Left lung (tissue), 10 donors: Measurements from ENCODE around the gene AGTR1. TPM values are rescaled to one million over a fixed set of nuclear protein-coding genes. Genes with fewer than 3 reads are reported as not detected.

ENCODE experiments used
- ATAC-seq: fragments of 200-7000 bp; cut with Tn5 transposase; one replicate; pipeline ENCODE4 v1.9.1; 2020; ENCODE audit warnings: moderate library complexity
- DNase-seq, 4 donors: peaks; one replicate each; pipeline ENCODE4 v3.0.0-alpha.2; 2013 to 2020
- H3K27ac ChIP-seq, 2 donors: fragments of 200-600 bp; sonication (generic) in 1 of 2; one replicate each; pipeline versions ENCODE4 v1.5.0 to v1.8.0; 2020 to 2021
- H3K27me3 ChIP-seq, 2 donors: fragments of 200-600 bp; sonication (generic) in 1 of 2; one replicate each; pipeline versions ENCODE4 v1.5.0 to v1.8.0; 2020 to 2021
- H3K36me3 ChIP-seq, 2 donors: fragments of 200-600 bp; sonication (generic) in 1 of 2; one replicate each; pipeline versions ENCODE4 v1.5.0 to v1.8.0; 2020 to 2021
- H3K4me1 ChIP-seq, 2 donors: fragments of 200-600 bp; one replicate each; pipeline ENCODE4 v1.8.0; 2021
- H3K4me3 ChIP-seq, 2 donors: fragments of 200-600 bp; sonication (generic) in 1 of 2; one replicate each; pipeline versions ENCODE4 v1.5.0 to v1.8.0; 2020 to 2021; ENCODE audit warnings: mild to moderate bottlenecking in 1 of 2
- H3K9me3 ChIP-seq, 2 donors: fragments of 200-600 bp; sonication (generic) in 1 of 2; one replicate each; pipeline versions ENCODE4 v1.5.0 to v1.8.0; 2020 to 2021
- intact Hi-C, 2 donors: fragments of 100-400 bp; cut with DNase I; formaldehyde crosslinking; loops; one replicate each; pipeline versions ENCODE4 v1.11.2 to v1.14.2; 2022
- polyA plus RNA-seq, 6 donors: library from polyadenylated mRNA; unstranded; fragments of 120-200 nt; gene quantifications; one replicate each; pipeline ENCODE4 v1.2.1, GENCODE V29; 2013; ENCODE audit not compliant: insufficient read length in 6 of 6
- total RNA-seq, 2 donors: library from RNA; stranded (reverse); fragmentation: NEBNext Ultra II Directional; extraction: Animal tissue kit (Norgen Biotek cat#: 25700); gene quantifications; one replicate each; pipeline ENCODE4 v1.2.1, GENCODE V29; 2021
- TF ChIP-seq, protein P1 (sequence below), 2 donors: fragments of 200-600 bp; sonication (generic) in 1 of 2; IDR thresholded peaks; one replicate each; pipeline versions ENCODE4 v1.5.0 to v1.8.0; 2021; ENCODE audit warnings: antibody characterized with exemption in 2 of 2
- donor health status: DM: no; HTN: yes; CAD: no.
- donor health status: DM: no; HTN: no; CAD: no.

The AGTR1 gene
- total and polyA plus RNA-seq, 8 donors: 7.2 to 28.2 (median 22.7) TPM

DNA sequence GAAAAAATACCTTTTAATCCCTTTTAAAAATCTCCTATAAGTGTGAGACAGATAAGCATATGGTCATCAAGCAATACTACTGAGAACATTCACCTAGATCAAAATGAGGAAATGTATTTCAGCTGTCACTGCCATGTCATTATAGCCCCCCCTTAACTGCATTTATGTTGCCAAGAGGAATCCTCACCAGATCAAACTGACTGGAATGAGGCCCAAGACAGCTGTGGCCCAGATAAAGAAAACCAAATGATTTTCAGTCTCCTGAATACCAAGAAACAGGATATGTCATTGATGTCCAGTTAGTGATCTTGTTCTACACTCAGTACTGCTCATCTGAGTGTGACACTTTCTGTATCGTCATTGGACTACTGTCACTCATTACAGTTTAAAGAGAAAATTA is 94.8 kb downstream of the AGTR1 start:
- no peak for ATAC-seq
- intact Hi-C loops: no loop called here
- TF ChIP-seq, protein P1, sequence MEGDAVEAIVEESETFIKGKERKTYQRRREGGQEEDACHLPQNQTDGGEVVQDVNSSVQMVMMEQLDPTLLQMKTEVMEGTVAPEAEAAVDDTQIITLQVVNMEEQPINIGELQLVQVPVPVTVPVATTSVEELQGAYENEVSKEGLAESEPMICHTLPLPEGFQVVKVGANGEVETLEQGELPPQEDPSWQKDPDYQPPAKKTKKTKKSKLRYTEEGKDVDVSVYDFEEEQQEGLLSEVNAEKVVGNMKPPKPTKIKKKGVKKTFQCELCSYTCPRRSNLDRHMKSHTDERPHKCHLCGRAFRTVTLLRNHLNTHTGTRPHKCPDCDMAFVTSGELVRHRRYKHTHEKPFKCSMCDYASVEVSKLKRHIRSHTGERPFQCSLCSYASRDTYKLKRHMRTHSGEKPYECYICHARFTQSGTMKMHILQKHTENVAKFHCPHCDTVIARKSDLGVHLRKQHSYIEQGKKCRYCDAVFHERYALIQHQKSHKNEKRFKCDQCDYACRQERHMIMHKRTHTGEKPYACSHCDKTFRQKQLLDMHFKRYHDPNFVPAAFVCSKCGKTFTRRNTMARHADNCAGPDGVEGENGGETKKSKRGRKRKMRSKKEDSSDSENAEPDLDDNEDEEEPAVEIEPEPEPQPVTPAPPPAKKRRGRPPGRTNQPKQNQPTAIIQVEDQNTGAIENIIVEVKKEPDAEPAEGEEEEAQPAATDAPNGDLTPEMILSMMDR (IDR thresholded peaks at IDR 0.05): no peak
- Histone ChIP-seq H3K9me3 (no peaks in the 10 kb centered on the region), H3K4me1 (peaks cover 0 to 6% of the 10 kb centered on the region in 2 donors), H3K27me3 (no peaks in the 10 kb centered on the region), H3K4me3 (no peak overlapping the region), H3K27ac (no peak overlapping the region), H3K36me3 (no peaks in the 10 kb centered on the region)
- DNase-seq: no peak

Other genes starting within 250 kb of the AGTR1 start
- gene CPB1, start 129.9 kb downstream of the AGTR1 start, total RNA-seq: not detected
- gene CPB1, start 129.9 kb downstream of the AGTR1 start, polyA plus RNA-seq: under 1 TPM; 0.39 to 0.93 (median 0.48) TPM
- 10 to 100 TPM; 14.3 to 15.2 TPM for gene CPA3, start 167.4 kb downstream of the AGTR1 start, total RNA-seq
- under 1 TPM; 0.24 to 0.50 (median 0.32) TPM for gene CPA3, start 167.4 kb downstream of the AGTR1 start, polyA plus RNA-seq